ENCODE data around the gene DRC1. TPM values are rescaled to one million over a fixed set of nuclear protein-coding genes. Genes with fewer than 3 reads are reported as not detected.
A peak's percentile ranks its signal among the peaks of the same experiment; 100 is the strongest.

DRC1 gene
- total and polyA plus RNA-seq, 2 of the 13 experiments (the other 11 are each of a cell fraction or from before 2014, with no cell fraction given), result 0.07 TPM; not detected in 1

DNA sequence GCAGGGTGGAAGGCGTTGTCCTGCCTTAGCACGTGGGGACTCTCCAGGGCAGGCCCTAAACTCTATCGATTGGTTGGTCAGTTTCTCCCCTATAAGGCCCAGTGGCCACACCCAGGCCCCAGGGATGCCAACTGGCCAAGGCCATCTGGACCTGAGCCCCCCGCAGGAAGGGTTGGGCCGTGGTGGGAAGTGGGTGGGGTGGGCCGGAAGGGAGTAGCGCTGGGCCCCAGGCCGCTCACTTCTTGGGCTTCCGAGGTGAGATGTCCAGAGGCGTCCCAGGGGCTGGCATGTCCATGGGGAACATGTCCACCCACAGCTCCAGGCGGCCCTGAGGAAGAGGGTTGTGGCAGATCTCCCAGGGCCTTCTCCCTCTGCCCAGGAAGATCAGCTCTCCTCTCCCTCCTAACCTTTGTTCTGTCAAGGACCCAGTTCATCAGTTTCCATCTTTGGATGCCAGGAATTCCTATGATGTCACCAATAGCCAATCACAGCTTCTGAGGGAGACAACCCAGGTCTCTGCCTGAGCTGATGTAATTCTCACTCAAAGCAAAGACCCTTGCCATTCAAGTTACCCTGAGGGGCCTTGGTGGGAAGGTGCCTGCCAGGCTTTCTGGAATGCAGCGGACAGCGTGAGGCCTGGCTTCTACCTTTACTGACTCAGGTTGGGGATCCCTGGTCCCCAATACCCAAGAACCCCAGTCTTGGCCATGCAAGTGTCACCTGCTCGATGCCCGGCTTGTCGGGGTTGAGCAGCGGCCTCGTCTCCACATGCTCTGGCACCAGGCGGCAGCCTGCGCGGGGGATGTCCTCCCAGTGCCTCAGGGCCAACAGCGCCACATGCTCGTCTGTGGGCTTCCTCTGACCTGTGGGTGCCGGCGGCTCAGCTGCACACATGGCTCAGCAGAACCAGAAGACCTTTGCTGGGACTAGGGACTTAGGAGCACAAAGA, 61.8 kb downstream of the DRC1 start (continued):
- TF ChIP-seq, protein P1, sequence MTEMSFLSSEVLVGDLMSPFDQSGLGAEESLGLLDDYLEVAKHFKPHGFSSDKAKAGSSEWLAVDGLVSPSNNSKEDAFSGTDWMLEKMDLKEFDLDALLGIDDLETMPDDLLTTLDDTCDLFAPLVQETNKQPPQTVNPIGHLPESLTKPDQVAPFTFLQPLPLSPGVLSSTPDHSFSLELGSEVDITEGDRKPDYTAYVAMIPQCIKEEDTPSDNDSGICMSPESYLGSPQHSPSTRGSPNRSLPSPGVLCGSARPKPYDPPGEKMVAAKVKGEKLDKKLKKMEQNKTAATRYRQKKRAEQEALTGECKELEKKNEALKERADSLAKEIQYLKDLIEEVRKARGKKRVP (CRISPR knock-in tag; IDR thresholded peaks at IDR 0.05), result peak in 1 of 2 experiments; percentile 81; a peak in 2 of 4 replicates
- TF ChIP-seq ZNF879 (CRISPR knock-in tag; IDR thresholded peaks at IDR 0.05) (no peak), CREB1 (IDR thresholded peaks at IDR 0.05) (peak; percentile 59; the same call in 1 of the 2 replicates), CREB1 (CRISPR knock-in tag; IDR thresholded peaks at IDR 0.05) (no peak), NFYB (CRISPR knock-in tag; IDR thresholded peaks at IDR 0.05) (peak; percentile 56), ZNF83 (CRISPR knock-in tag; IDR thresholded peaks at IDR 0.05; ENCODE audit: borderline replicate concordance) (no peak), NFE2L2 (IDR thresholded peaks at IDR 0.05; ENCODE audit: low read length) (no peak), ZNF644 (CRISPR knock-in tag; IDR thresholded peaks at IDR 0.05; ENCODE audit: low read depth) (0 out of 2 replicates have a peak, but pooled peaks have one; percentile 47), TEAD3 (CRISPR knock-in tag; optimal IDR thresholded peaks at IDR 0.05; ENCODE audit: borderline replicate concordance) (peak; percentile 87)
- TF ChIP-seq, protein P2, sequence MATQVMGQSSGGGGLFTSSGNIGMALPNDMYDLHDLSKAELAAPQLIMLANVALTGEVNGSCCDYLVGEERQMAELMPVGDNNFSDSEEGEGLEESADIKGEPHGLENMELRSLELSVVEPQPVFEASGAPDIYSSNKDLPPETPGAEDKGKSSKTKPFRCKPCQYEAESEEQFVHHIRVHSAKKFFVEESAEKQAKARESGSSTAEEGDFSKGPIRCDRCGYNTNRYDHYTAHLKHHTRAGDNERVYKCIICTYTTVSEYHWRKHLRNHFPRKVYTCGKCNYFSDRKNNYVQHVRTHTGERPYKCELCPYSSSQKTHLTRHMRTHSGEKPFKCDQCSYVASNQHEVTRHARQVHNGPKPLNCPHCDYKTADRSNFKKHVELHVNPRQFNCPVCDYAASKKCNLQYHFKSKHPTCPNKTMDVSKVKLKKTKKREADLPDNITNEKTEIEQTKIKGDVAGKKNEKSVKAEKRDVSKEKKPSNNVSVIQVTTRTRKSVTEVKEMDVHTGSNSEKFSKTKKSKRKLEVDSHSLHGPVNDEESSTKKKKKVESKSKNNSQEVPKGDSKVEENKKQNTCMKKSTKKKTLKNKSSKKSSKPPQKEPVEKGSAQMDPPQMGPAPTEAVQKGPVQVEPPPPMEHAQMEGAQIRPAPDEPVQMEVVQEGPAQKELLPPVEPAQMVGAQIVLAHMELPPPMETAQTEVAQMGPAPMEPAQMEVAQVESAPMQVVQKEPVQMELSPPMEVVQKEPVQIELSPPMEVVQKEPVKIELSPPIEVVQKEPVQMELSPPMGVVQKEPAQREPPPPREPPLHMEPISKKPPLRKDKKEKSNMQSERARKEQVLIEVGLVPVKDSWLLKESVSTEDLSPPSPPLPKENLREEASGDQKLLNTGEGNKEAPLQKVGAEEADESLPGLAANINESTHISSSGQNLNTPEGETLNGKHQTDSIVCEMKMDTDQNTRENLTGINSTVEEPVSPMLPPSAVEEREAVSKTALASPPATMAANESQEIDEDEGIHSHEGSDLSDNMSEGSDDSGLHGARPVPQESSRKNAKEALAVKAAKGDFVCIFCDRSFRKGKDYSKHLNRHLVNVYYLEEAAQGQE (IDR thresholded peaks at IDR 0.05; ENCODE audit: borderline replicate concordance in 1 of 2, low read depth in 1 of 2, low read length in 2 of 2), result no peak
- TF ChIP-seq, protein P3, sequence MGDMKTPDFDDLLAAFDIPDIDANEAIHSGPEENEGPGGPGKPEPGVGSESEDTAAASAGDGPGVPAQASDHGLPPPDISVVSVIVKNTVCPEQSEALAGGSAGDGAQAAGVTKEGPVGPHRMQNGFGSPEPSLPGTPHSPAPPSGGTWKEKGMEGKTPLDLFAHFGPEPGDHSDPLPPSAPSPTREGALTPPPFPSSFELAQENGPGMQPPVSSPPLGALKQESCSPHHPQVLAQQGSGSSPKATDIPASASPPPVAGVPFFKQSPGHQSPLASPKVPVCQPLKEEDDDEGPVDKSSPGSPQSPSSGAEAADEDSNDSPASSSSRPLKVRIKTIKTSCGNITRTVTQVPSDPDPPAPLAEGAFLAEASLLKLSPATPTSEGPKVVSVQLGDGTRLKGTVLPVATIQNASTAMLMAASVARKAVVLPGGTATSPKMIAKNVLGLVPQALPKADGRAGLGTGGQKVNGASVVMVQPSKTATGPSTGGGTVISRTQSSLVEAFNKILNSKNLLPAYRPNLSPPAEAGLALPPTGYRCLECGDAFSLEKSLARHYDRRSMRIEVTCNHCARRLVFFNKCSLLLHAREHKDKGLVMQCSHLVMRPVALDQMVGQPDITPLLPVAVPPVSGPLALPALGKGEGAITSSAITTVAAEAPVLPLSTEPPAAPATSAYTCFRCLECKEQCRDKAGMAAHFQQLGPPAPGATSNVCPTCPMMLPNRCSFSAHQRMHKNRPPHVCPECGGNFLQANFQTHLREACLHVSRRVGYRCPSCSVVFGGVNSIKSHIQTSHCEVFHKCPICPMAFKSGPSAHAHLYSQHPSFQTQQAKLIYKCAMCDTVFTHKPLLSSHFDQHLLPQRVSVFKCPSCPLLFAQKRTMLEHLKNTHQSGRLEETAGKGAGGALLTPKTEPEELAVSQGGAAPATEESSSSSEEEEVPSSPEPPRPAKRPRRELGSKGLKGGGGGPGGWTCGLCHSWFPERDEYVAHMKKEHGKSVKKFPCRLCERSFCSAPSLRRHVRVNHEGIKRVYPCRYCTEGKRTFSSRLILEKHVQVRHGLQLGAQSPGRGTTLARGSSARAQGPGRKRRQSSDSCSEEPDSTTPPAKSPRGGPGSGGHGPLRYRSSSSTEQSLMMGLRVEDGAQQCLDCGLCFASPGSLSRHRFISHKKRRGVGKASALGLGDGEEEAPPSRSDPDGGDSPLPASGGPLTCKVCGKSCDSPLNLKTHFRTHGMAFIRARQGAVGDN (CRISPR knock-in tag; IDR thresholded peaks at IDR 0.05), result peak; percentile 9; the same call in 1 of the 2 replicates
- TF ChIP-seq, protein P4, sequence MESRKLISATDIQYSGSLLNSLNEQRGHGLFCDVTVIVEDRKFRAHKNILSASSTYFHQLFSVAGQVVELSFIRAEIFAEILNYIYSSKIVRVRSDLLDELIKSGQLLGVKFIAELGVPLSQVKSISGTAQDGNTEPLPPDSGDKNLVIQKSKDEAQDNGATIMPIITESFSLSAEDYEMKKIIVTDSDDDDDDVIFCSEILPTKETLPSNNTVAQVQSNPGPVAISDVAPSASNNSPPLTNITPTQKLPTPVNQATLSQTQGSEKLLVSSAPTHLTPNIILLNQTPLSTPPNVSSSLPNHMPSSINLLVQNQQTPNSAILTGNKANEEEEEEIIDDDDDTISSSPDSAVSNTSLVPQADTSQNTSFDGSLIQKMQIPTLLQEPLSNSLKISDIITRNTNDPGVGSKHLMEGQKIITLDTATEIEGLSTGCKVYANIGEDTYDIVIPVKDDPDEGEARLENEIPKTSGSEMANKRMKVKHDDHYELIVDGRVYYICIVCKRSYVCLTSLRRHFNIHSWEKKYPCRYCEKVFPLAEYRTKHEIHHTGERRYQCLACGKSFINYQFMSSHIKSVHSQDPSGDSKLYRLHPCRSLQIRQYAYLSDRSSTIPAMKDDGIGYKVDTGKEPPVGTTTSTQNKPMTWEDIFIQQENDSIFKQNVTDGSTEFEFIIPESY (CRISPR knock-in tag; IDR thresholded peaks at IDR 0.05), result peak; percentile 64; the same call in 1 of the 2 replicates
- TF ChIP-seq, protein P5, sequence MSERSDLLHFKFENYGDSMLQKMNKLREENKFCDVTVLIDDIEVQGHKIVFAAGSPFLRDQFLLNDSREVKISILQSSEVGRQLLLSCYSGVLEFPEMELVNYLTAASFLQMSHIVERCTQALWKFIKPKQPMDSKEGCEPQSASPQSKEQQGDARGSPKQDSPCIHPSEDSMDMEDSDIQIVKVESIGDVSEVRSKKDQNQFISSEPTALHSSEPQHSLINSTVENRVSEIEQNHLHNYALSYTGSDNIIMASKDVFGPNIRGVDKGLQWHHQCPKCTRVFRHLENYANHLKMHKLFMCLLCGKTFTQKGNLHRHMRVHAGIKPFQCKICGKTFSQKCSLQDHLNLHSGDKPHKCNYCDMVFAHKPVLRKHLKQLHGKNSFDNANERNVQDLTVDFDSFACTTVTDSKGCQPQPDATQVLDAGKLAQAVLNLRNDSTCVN (CRISPR knock-in tag; IDR thresholded peaks at IDR 0.05; ENCODE audit: borderline replicate concordance), result no peak
